Kidney (tissue), 14 donors: Measurements from ENCODE around the gene CDH13. TPM values are rescaled to one million over a fixed set of nuclear protein-coding genes. Genes with fewer than 3 reads are reported as not detected.

Experiments used
- DNase-seq, 5 donors: peaks; one replicate each; pipeline ENCODE4 v3.0.0-alpha.2; 2013 to 2020
- FAIRE-seq: peaks from 2 replicates; lab custom pipeline; 2012; peaks lifted over from hg19 to GRCh38; lab: Jason Lieb, UNC
- H3K27ac ChIP-seq, 2 donors: one replicate each; pipeline ENCODE4 v1.7.0; 2013; ENCODE audit warnings: low read depth in 2 of 2, low read length in 2 of 2, inconsistent platforms in 1 of 2
- H3K27me3 ChIP-seq: one replicate; pipeline ENCODE4 v1.7.1; 2013; ENCODE audit warnings: low read length, inconsistent platforms; ENCODE audit not compliant: control insufficient read depth, insufficient read depth
- H3K36me3 ChIP-seq, 3 donors: one replicate each; pipeline versions ENCODE4 v1.7.0 to v1.7.1; 2013; ENCODE audit warnings: low read length in 3 of 3, control low read depth in 1 of 3, inconsistent platforms in 1 of 3; ENCODE audit not compliant: insufficient read depth in 3 of 3, control insufficient read depth in 2 of 3
- H3K4me1 ChIP-seq, 3 donors: one replicate each; pipeline versions ENCODE4 v1.7.0 to v1.7.1; 2013; ENCODE audit warnings: low read length in 3 of 3, inconsistent platforms in 1 of 3, low read depth in 1 of 3; ENCODE audit not compliant: control insufficient read depth in 2 of 3, insufficient read depth in 2 of 3
- H3K4me3 ChIP-seq, 3 donors: one replicate each; pipeline versions ENCODE4 v1.7.0 to v1.8.1; 2013; ENCODE audit warnings: low read length in 3 of 3, control low read depth in 1 of 3, inconsistent platforms in 1 of 3
- H3K9ac ChIP-seq, 3 donors: one replicate each; pipeline versions ENCODE4 v1.7.0 to v1.7.1; 2013; ENCODE audit warnings: low read length in 3 of 3, control low read depth in 1 of 3, inconsistent platforms in 1 of 3
- H3K9me3 ChIP-seq, 3 donors: one replicate each; pipeline versions ENCODE4 v1.7.0 to v1.7.1; 2013; ENCODE audit warnings: low read length in 3 of 3, control low read depth in 1 of 3, inconsistent platforms in 1 of 3; ENCODE audit not compliant: control insufficient read depth in 2 of 3, insufficient read depth in 1 of 3
- intact Hi-C: fragments of 100-400 bp; cut with DNase I; formaldehyde crosslinking; loops from one replicate; pipeline ENCODE4 v1.11.1; 2022
- polyA plus RNA-seq: library from polyadenylated mRNA; stranded (reverse); fragments of 350-450 nt; fragmentation: Illumina TruSeq; extraction: RNeasy Lipid Tissue Mini Kit (QIAGEN cat#74804); gene quantifications from one replicate; pipeline ENCODE4 v1.2.3, GENCODE V29; 2014; ENCODE audit warnings: low read depth, low replicate concordance; ENCODE audit not compliant: insufficient read depth
- total RNA-seq: library from RNA; stranded (reverse); fragmentation: NEBNext Ultra II Directional; extraction: Animal tissue kit (Norgen Biotek cat#: 25700); gene quantifications from one replicate; pipeline ENCODE4 v1.2.1, GENCODE V29; 2021
- TF ChIP-seq, protein P1 (sequence below): IDR thresholded peaks from 3 replicates; pipeline ENCODE4 v1.5.1; 2012; ENCODE audit warnings: mild to moderate bottlenecking, moderate library complexity, borderline replicate concordance; ENCODE audit not compliant: insufficient read depth; ENCODE audit errors: extremely low read depth
- donor health status: control.
- donor health status: control.
- donor health status: control.
- donor health status: control.
- donor health status: control.
- donor health status: DM: yes; HTN: yes; CAD: no.
- donor health status: Normal renal cell carcinoma (clear cell type).

The CDH13 gene
- total and polyA plus RNA-seq, 2 donors from 2014 or later = 4.8 to 13.8 TPM

DNA sequence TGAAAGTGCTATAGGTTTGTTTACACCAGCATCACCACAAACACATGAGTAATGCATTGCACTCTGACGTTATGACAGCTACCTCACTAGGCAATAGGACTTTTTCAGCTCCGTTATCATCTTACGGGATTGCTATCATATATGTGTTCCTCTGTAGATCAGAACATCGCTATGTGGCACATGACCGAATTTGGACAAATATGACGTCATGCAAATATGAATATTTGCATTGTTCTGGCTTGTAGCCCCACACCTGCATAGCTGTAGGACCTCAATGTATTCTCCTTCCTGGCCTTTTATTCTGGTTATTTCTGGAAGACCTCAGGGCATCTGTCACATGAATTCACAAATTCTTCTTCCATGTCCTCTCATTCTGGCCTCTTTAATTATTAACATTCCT lies 393.2 kb downstream of the CDH13 start:
- Histone ChIP-seq H3K9me3 (no peaks in the 10 kb centered on the region), H3K36me3 (no peaks in the 10 kb centered on the region), H3K27ac (no peak overlapping the region), H3K27me3 (no peaks in the 10 kb centered on the region), H3K4me1 (no peaks in the 10 kb centered on the region), H3K4me3 (no peak overlapping the region), H3K9ac (no peak overlapping the region)
- no peak for DNase-seq
- no peak for FAIRE-seq
- TF ChIP-seq, protein P1, sequence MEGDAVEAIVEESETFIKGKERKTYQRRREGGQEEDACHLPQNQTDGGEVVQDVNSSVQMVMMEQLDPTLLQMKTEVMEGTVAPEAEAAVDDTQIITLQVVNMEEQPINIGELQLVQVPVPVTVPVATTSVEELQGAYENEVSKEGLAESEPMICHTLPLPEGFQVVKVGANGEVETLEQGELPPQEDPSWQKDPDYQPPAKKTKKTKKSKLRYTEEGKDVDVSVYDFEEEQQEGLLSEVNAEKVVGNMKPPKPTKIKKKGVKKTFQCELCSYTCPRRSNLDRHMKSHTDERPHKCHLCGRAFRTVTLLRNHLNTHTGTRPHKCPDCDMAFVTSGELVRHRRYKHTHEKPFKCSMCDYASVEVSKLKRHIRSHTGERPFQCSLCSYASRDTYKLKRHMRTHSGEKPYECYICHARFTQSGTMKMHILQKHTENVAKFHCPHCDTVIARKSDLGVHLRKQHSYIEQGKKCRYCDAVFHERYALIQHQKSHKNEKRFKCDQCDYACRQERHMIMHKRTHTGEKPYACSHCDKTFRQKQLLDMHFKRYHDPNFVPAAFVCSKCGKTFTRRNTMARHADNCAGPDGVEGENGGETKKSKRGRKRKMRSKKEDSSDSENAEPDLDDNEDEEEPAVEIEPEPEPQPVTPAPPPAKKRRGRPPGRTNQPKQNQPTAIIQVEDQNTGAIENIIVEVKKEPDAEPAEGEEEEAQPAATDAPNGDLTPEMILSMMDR = no peak
- intact Hi-C loops = no loop called here

DNA sequence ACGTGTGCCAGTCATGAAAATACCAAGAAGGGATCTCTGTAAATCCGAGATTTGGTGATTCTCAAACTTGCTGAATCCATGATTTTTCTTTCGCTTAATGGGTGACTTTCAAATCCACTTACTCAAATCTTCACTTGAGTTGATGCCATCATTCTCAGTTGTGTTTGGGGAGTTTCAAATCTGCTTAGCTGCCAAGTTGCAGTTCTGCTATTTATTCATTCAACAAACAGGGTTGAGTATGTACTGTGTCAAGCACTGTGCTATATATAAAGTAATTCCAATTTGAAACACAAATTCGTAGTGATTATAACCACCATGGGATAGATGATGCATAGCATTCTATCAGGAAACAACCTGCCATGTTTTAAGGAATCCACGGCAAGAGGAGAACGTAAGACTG lies 394.3 kb downstream of the CDH13 start:
- intact Hi-C loops = no loop called here
- DNase-seq (no peak), FAIRE-seq (no peak)

DNA sequence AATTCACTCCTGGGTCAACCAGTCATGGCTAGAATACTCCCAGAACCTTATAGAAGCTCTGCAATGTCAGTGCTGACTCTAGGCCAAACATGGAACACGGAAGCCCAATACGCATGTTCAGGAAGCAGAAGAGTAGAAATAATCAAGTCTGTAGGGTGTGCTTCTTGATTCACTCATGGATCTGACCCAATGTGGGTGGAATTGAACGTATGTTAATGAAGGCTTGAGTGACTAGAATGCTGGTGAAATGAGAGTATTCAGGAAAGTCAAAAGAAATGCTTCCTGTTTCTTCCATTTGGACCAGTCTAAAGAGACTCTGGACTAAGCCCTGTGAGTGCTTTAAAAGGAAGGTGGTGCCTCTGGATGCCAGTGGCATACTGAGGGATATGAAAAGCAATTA lies 395.0 kb downstream of the CDH13 start:
- TF ChIP-seq, protein P1 = no peak
- intact Hi-C loops = no loop called here
- H3K27ac ChIP-seq = no peak overlapping the region
- H3K9ac ChIP-seq = no peak overlapping the region
- H3K4me1 ChIP-seq = no peaks in the 10 kb centered on the region
- no peaks in the 10 kb centered on the region for H3K36me3 ChIP-seq
- H3K27me3 ChIP-seq = no peaks in the 10 kb centered on the region
- no peak for DNase-seq
- no peak for FAIRE-seq
- no peak overlapping the region for H3K4me3 ChIP-seq
- H3K9me3 ChIP-seq = peaks cover 0 to 3% (median 0%) of the 10 kb centered on the region in 3 donors

More for the DNA sequence above, 394.3 kb downstream of the CDH13 start:
- TF ChIP-seq, protein P1 = no peak
- no peak overlapping the region for H3K9ac ChIP-seq
- H3K27ac ChIP-seq = no peak overlapping the region
- peaks cover 0 to 3% (median 0%) of the 10 kb centered on the region in 3 donors for H3K9me3 ChIP-seq
- H3K27me3 ChIP-seq = no peaks in the 10 kb centered on the region
- H3K4me3 ChIP-seq = no peak overlapping the region
- no peaks in the 10 kb centered on the region for H3K36me3 ChIP-seq
- H3K4me1 ChIP-seq = no peaks in the 10 kb centered on the region

DNA sequence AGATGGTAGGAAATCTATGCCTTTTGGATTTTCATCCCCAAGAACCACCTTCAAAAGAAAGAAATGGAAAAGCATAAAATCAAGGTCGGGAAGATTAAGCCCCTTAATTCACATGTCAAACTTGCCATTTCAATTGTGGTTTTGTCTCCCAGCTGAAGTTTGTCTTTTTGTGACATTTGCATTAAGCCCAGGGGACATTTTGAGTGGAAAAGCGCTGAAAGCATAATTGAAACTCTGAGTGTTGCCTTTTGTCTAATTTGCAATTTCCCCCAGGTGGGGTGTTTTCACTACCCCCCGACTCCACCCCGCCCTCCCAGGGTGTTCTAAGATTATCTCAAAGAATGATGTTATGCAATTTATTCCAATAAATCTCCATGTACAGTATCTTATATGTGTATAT lies 396.2 kb downstream of the CDH13 start:
- intact Hi-C loops = no loop called here
- Histone ChIP-seq H3K27me3 (no peaks in the 10 kb centered on the region), H3K36me3 (no peaks in the 10 kb centered on the region), H3K9ac (no peak overlapping the region), H3K9me3 (peaks cover 0 to 3% (median 0%) of the 10 kb centered on the region in 3 donors), H3K4me3 (no peak overlapping the region), H3K4me1 (no peaks in the 10 kb centered on the region), H3K27ac (no peak overlapping the region)
- FAIRE-seq (no peak), DNase-seq (no peak)
- TF ChIP-seq, protein P1 = no peak
